Epithelial cell of proximal tubule (primary cell): ENCODE results near the gene EPHB1. TPM values are rescaled to one million over a fixed set of nuclear protein-coding genes. Genes with fewer than 3 reads are reported as not detected.

Source experiments
- DNase-seq: peaks from one replicate; pipeline ENCODE4 v3.0.0-alpha.2; 2011; ENCODE audit warnings: low read depth
- H3K4me3 ChIP-seq: 2 replicates; pipeline ENCODE4 v1.5.1; 2011; ENCODE audit warnings: low read depth, mild to moderate bottlenecking, low read length
- CTCF ChIP-seq: conservative IDR thresholded peaks from 2 replicates; pipeline ENCODE4 v1.5.1; 2012; ENCODE audit warnings: low read depth, mild to moderate bottlenecking, low read length
- total RNA-seq: library from RNA; depleted of rRNA; stranded (reverse); fragments of >200 nt; gene quantifications from 2 replicates; pipeline ENCODE4 v1.2.3, GENCODE V29; 2015

EPHB1 gene
- total RNA-seq, 1 donor from 2014 or later = 1.6 TPM

GRCh38 chr3:135079095-135079494 lies 284.0 kb downstream of the EPHB1 start:
- TF ChIP-seq CTCF = no peak
- no peak overlapping the region for H3K4me3 ChIP-seq
- no peak for DNase-seq

- DNase-seq = no peak
- TF ChIP-seq CTCF = no peak
- H3K4me3 ChIP-seq = no peak overlapping the region
Measured at GRCh38 chr3:135081451-135081850, 286.4 kb downstream of the EPHB1 start.

DNA sequence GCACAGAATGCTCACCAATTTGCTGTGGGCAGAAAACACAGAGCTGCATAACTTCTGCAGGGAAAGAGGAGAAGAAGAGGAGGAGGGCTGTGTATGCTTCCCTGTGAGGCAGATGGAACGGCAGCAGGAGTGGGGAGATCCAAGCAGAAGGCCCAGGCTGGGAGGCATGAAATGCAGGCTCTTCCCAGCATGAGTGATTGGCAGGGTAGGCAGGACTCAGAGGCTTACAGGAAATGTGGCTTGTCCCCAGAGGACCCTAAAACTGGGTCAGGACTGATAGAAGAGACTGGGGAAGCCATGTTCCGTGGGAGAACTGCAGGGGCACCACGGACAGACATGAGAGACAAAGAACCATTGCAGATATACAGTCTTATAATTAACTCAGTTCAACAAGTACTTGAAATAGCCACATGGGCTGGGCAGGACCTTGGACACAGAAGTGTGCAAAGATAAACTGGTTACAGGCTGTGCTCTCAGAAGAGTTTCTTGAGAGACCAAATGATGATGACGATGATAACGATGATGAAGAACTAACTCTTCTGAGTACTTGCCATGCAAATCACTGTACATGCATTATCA lies 286.9 kb downstream of the EPHB1 start:
- TF ChIP-seq CTCF = no peak
- H3K4me3 ChIP-seq = no peak overlapping the region
- DNase-seq = no peak

GRCh38 chr3:135082706-135083105 lies 287.6 kb downstream of the EPHB1 start:
- TF ChIP-seq CTCF = no peak
- no peak overlapping the region for H3K4me3 ChIP-seq
- DNase-seq = no peak

DNA sequence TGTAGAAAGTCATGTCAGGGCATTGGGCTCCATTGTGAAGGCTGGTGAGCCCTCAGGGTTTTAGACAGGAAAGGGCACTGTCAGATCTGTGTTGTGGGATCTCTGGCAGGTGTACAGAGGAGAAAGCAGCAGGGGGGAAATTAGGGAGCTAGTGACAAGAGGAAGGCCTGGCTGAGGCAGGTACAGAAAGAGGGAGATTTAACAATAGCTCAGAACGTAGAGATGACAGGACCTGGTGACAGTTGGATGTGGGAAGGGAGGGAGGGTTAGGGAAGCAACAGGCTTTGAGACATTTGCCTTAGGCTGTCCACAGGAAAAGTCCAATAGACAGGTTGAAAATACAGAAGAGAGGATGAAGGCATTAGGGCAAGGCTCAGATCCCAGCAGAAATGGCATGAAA lies 288.1 kb downstream of the EPHB1 start:
- H3K4me3 ChIP-seq = no peak overlapping the region
- no peak for TF ChIP-seq CTCF
- DNase-seq = no peak

- no peak for TF ChIP-seq CTCF
- no peak for DNase-seq
- H3K4me3 ChIP-seq = no peak overlapping the region
Measured at GRCh38 chr3:135083756-135084155, 288.7 kb downstream of the EPHB1 start.

- DNase-seq = no peak
- no peak overlapping the region for H3K4me3 ChIP-seq
- no peak for TF ChIP-seq CTCF
Measured at GRCh38 chr3:135084405-135084804, 289.3 kb downstream of the EPHB1 start.
